Glomerular visceral epithelial cell (primary cell): Measurements from ENCODE around the gene CPT1B.
"Not testable (repeated sequence)": the region's sequence is repeated elsewhere in the genome, so short reads cannot be mapped to it uniquely, and the experiment has no call there.

Experiments used
- DNase-seq: peaks from one replicate; pipeline ENCODE4 v3.0.0-alpha.2; 2016; ENCODE audit errors: extremely low spot score

CPT1B gene

GRCh38 chr22:50545522-50546325 is 32.5 kb downstream of the CPT1B start, which contains the start of gene KLHDC7B:
TSS of gene KLHDC7B (plus strand) at chr22:50545899. CDS start at chr22:50546244, 345 bp downstream.
- no peak for DNase-seq

DNA sequence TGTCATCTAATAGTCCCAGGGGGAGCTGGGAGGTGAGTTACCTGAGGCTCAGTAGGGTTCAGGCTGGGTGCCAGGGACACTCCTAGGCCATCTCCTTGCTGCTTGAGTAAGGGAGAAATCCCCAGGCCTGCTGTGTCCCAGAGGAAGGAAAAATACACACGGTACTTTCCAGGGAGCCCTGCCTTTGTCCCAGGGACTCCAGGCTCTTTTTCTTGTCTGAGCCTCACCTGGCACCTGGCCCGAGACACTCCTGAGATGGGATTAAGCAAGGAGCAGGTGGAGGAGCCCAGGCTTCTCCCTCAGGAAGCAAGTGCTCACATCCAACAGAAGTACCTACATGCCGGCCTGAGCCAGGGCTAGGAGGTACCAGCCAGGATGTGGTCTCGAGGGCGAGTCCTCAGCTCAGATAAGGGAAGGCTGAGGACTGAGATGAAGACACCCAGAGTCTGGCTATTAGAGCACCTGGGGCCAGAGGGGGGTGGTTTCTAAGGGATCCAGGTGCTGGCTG is 33.4 kb downstream of the CPT1B start:
- DNase-seq: no peak

- DNase-seq: no peak
Observed at GRCh38 chr22:50544078-50544745, 34.0 kb downstream of the CPT1B start.

GRCh38 chr22:50542416-50542927 is 35.8 kb downstream of the CPT1B start:
- no peak for DNase-seq

DNA sequence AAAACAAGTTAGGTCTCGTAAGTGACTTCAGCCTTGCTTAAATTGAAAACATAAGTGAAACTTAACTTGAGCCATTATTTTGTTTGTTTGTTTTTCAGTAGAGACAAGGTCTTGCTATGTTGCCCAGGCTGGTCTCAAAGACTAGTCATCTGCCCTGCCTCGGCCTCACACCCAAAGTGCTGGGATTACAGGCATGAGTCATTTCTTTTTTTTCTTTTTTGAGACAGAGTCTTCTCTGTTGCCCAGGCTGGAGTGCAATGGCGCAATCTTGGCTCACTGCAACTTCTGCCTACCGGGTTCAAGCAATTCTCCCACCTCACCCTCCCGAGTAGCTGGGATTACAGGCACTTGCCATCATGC is 36.6 kb downstream of the CPT1B start:
- not testable (repeated sequence) for DNase-seq

GRCh38 chr22:50540381-50540780 is 37.8 kb downstream of the CPT1B start:
- no peak for DNase-seq

DNA sequence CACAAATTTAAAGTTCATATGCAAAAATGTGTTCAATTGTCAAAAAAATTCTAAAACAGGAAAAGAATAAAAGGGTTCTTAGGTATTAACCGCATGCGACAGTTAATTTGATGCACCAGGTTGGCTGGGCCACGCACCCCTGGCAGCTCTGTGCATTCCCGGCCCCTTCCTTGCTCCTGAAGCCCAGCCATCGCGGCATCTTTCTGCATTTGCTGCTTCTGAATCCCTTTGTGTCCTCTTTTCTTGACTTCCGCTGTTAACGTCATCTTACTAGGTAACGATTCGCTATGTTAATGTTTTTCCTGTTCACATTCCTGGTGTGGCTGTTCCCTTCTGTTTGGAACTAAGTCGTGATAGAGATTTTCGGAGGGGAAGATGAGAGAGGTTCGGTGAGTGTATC is 40.5 kb downstream of the CPT1B start:
- DNase-seq: no peak

GRCh38 chr22:50536226-50536625 is 42.0 kb downstream of the CPT1B start:
- DNase-seq: no peak

DNA sequence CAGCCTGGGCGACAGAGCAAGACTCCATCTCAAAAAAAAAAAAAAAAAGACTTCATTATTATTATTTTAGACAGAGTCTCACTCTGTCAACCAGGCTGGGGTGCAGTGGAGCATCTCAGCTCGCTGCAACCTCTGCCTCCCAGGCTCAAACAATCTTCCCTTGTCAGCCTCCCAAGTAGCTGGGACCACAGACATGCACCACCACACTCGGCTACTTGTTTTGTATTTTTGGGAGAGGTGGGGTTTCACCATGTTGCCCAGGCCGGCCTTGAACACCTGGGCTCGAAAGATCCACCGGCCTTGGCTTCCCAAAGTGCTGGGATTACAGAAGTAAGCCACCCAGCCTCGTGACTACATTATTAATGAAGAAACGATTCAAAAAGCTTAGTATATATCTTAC is 43.1 kb downstream of the CPT1B start:
- DNase-seq: no peak

- peak; percentile 70 for DNase-seq
Observed at GRCh38 chr22:50533856-50534711, 44.1 kb downstream of the CPT1B start.

DNA sequence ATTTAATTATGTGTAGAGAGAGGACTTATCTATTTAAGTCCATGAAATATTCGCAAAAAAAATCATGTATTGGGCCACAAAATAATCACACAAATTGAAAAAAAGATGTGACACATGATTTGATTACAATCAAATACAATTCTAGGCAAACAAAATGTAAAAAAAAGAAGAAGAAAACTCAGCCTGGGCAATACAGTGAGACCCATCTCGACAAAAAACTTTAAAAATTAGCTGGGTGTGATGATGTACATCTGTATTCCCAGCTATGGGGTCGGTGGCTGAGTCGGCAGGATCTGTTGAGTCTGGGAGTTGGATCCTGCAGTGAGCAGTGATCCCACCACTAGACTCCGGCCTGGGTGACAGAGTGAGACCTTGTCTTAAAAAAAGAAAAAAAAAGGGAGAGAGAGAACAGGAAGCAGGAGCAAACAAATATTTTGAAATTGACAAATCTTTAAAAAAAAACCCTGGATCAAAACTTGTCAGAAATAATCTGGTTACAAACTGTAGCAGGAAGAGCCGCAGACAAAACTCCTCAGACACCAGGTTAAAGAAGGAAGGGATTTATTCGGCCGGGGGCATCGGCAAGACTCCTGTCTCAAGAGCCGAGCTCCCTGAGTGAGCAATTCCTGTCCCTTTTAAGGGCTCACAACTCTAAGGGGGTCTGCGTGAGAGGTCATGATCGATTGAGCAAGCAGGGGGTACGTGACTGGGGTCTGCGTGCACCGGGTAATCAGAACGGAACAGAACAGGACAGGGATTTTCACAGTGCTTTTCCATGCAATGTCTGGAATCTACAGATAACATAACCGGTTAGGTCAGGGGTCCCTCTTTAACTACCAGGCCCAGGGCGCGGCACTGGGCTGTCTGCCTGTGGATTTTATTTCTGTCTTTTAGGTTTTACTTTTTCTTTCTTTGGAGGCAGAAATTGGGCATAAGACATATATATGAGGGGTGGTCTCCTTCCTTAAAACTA is 45.1 kb downstream of the CPT1B start:
- DNase-seq: no peak

- peak; percentile 41 for DNase-seq
Observed at GRCh38 chr22:50531962-50532674, 46.1 kb downstream of the CPT1B start.

GRCh38 chr22:50531546-50531961 is 46.7 kb downstream of the CPT1B start:
- DNase-seq: no peak

GRCh38 chr22:50530877-50531545 is 47.2 kb downstream of the CPT1B start:
- DNase-seq: no peak

DNA sequence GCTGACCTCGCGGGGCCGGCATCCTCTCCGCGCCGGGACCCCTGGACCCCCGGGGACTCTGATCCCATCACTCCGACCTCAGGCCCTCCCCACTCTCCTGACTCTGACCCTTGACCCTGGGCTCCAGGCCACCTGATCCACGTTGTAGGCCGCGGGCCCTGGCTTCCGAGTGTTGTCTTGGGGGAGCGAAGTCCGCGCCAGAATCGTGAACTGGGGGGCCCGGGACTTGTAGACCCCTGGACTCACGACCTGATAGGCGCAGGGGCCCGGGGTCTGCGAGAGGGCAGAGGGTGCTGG is 47.7 kb downstream of the CPT1B start:
- no peak for DNase-seq

DNA sequence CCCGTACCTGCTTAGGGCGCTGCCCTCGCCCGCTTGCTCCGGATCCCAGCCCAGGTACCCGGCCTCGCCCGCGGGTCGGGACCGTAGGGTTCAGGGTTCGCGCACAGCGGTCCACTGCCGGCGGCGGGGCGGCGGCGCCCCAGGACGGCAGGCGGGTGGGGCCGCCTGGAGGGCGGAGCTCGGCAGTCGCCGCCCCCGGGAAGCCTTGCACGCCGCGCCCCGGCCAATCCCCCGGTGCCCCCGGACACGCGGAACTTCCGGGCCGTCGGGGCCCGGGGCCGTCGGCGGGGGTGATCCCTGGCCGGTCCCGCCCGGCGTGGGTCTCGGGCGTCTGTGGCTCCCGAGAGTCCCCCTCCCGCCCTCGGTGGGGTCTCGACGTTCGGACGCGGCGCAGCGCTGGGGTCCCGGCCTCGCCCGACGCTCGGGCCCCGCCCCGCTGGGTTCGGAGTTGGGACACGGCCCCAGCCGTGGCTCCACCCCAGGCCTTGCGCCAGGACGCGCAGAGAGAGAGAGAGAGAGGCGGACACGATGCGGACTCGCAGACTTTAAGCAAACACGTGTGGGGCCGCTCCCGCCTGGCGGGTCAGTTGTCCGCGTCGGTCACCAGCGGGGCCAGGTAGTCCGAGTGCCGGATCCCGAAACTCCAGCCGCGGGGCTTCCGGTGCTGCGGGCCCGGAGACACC is 48.2 kb downstream of the CPT1B start, which contains the start of gene TYMP:
TYMP (minus strand) TSS at position 116 of the 683 bp plus-strand sequence. CDS start 303 bp downstream, outside the sequence.
- peak; percentile 36 for DNase-seq

GRCh38 chr22:50529416-50529896 is 48.8 kb downstream of the CPT1B start:
- no peak for DNase-seq

GRCh38 chr22:50528682-50529415 is 49.4 kb downstream of the CPT1B start:
- DNase-seq: no peak
